ENCODE results near the gene C1orf21. TPM values are rescaled to one million over a fixed set of nuclear protein-coding genes. Genes with fewer than 3 reads are reported as not detected.

The C1orf21 gene
- total and polyA plus RNA-seq, 2 of the 4 experiments (the other 2 are of a cell fraction): 6.4 to 9.9 TPM

DNA sequence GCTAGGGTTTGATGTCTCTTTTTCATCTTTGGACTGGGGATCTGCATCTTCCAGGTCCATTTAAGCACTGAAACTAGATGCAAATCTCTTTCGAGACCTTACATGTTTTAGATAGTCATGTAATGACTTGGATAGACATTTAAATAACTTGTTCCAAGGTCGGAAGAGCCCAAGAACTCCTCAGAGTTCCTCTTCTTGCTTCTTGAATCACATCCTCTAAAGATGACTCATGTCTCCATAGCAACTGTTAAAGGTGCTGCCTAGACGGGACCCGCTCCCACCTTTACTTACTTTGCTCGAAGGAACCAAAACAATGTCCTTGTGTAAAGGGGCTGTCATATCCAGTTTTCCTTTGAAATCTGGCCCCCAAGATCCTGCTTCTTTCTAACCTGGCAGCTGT lies 237.8 kb downstream of the C1orf21 start:
- Histone ChIP-seq H3K36me3 (ENCODE audit: control insufficient read depth, insufficient read depth, low read length) (no peaks in the 10 kb centered on the region), H3K56ac (ENCODE audit: extremely low read depth, insufficient read depth, low read length) (no peak overlapping the region), H4K5ac (ENCODE audit: low read depth, low read length) (no peak overlapping the region), H2AK9ac (replicated peaks; ENCODE audit: low read depth, low read length, poor library complexity) (no peak overlapping the region), H3K9ac (ENCODE audit: low read depth, low read length) (no peak overlapping the region), H3K14ac (replicated peaks; ENCODE audit: low read depth, low read length) (no peak overlapping the region), H2AK5ac (ENCODE audit: low read depth, low read length) (no peak overlapping the region), H3K4me1 (ENCODE audit: control insufficient read depth, insufficient read depth, low read length) (peaks cover 12% of the 10 kb centered on the region), H2BK15ac (ENCODE audit: low read depth, low read length) (no peak overlapping the region), H3K27ac (ENCODE audit: insufficient read depth, low read length) (no peak overlapping the region), H3K9me3 (ENCODE audit: control insufficient read depth, insufficient read depth, low read length) (no peaks in the 10 kb centered on the region), H4K20me1 (ENCODE audit: insufficient read depth, low read length) (0 out of 2 replicates have a peak, but pooled peaks cover 4% of the 10 kb centered on the region), H3K4me3 (ENCODE audit: insufficient read depth, low read depth, low read length) (no peak overlapping the region), H2BK20ac (ENCODE audit: low read depth, low read length) (no peak overlapping the region), H3K9me1 (ENCODE audit: insufficient read depth, low read length) (peaks cover 8% of the 10 kb centered on the region; the same call in 1 of the 2 replicates), H2BK120ac (ENCODE audit: low read depth, low read length) (no peak overlapping the region), H4K8ac (ENCODE audit: low read depth in 2 of 2, low read length in 2 of 2) (no peak overlapping the region), H4K91ac (ENCODE audit: insufficient read depth, low read depth, low read length) (no peak overlapping the region), H3K23ac (ENCODE audit: low read depth, low read length) (no peak overlapping the region; the same call in 1 of the 2 replicates), H3K4ac (ENCODE audit: low read depth, low read length) (no peak overlapping the region), H3K79me1 (ENCODE audit: low read depth in 1 of 2, low read length in 2 of 2) (no peaks in the 10 kb centered on the region), H2BK5ac (ENCODE audit: low read depth, low read length, poor library complexity, severe bottlenecking) (no peak overlapping the region), H3K4me2 (ENCODE audit: low read depth, low read length) (no peak overlapping the region), H3K27me3 (ENCODE audit: control insufficient read depth, insufficient read depth, low read length) (no peaks in the 10 kb centered on the region), H3K18ac (ENCODE audit: low read depth, low read length) (no peak overlapping the region), H2AFZ (replicated peaks; ENCODE audit: low read length, poor library complexity) (no peak overlapping the region)
- ATAC-seq (ENCODE audit: low read depth) (no peak), DNase-seq (peak; percentile 29)
- in situ Hi-C loops (cut with MboI; ENCODE audit: low sequenced_read_pairs) (no loop called here), intact Hi-C loops (cut with micrococcal nuclease) (no loop called here), dilution Hi-C loops (cut with HindIII; ENCODE audit: low sequenced_read_pairs, unreplicated experiment) (no loop called here)
- ChIA-PET POLR2A (ENCODE audit: unreplicated experiment) (no interaction called here), CTCF (no interaction called here)
- no TSS peak for BruUV-seq (replicated peaks)
- no CpG with 5 or more reads among the region's 5 CpGs for WGBS, 2 experiments (ENCODE audit: extremely low coverage in 2 of 2, insufficient read length in 1 of 2)
- TF ChIP-seq RCOR1 (IDR thresholded peaks at IDR 0.05; ENCODE audit: insufficient replicate concordance, low read length) (no peak), RFX5 (IDR thresholded peaks at IDR 0.05; ENCODE audit: low read depth, low read length) (no peak), FOS (IDR thresholded peaks at IDR 0.05; ENCODE audit: low read depth, low read length) (no peak)
- TF ChIP-seq, protein P1, sequence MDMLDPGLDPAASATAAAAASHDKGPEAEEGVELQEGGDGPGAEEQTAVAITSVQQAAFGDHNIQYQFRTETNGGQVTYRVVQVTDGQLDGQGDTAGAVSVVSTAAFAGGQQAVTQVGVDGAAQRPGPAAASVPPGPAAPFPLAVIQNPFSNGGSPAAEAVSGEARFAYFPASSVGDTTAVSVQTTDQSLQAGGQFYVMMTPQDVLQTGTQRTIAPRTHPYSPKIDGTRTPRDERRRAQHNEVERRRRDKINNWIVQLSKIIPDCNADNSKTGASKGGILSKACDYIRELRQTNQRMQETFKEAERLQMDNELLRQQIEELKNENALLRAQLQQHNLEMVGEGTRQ (IDR thresholded peaks at IDR 0.05; ENCODE audit: low read depth, low read length): no peak
- TF ChIP-seq, protein P2, sequence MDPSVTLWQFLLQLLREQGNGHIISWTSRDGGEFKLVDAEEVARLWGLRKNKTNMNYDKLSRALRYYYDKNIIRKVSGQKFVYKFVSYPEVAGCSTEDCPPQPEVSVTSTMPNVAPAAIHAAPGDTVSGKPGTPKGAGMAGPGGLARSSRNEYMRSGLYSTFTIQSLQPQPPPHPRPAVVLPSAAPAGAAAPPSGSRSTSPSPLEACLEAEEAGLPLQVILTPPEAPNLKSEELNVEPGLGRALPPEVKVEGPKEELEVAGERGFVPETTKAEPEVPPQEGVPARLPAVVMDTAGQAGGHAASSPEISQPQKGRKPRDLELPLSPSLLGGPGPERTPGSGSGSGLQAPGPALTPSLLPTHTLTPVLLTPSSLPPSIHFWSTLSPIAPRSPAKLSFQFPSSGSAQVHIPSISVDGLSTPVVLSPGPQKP (IDR thresholded peaks at IDR 0.05; ENCODE audit: borderline replicate concordance, low read depth, low read length): no peak
